GM06990 (cell line): ENCODE results near the gene TOPORS.

ENCODE experiments used
- DNase-seq: peaks from one replicate; pipeline ENCODE4 v3.0.0-alpha.2; 2011; ENCODE audit not compliant: insufficient read length; ENCODE audit errors: extremely low read depth
- H3K27me3 ChIP-seq: replicated peaks from 2 replicates; pipeline ENCODE4 v1.6.0; 2011; ENCODE audit warnings: low read length; ENCODE audit not compliant: control insufficient read depth, insufficient read depth
- H3K36me3 ChIP-seq: 2 replicates; pipeline ENCODE4 v1.5.1; 2011; ENCODE audit warnings: low read length; ENCODE audit not compliant: control insufficient read depth, insufficient read depth
- H3K4me3 ChIP-seq: replicated peaks from 2 replicates; pipeline ENCODE4 v1.5.1; 2011; ENCODE audit warnings: low read depth, mild to moderate bottlenecking, control low read depth, low read length
- CTCF ChIP-seq: IDR thresholded peaks from 2 replicates; pipeline ENCODE4 v1.5.1; 2011; ENCODE audit warnings: low read length, control low read depth, mild to moderate bottlenecking, inconsistent platforms; ENCODE audit not compliant: insufficient read depth, poor library complexity, severe bottlenecking

TOPORS gene

DNA sequence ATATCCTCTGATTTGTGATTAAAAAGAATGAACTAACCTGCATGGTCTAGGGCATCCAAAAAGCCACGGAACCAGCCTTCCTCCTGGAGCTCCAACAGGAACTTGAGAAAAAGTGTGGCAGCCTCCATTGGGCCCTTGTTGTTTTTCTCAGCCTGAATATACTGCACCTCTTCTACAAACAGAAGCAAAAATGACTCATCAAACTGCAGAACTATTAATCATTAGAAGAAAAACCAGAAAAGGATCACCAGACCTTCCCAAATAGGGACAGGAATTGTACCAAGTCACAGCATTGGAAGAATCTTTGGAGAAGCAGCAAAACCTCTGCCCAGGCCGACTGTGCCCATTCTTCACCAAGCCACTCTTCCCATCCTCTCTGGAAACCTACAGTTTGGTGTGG, 51.6 kb downstream of the TOPORS start:
- DNase-seq, result no peak
- no peak for TF ChIP-seq CTCF
- no peak overlapping the region for H3K4me3 ChIP-seq
- no peaks in the 10 kb centered on the region; the same call in 1 of the 2 replicates for H3K36me3 ChIP-seq
- no peaks in the 10 kb centered on the region for H3K27me3 ChIP-seq

DNA sequence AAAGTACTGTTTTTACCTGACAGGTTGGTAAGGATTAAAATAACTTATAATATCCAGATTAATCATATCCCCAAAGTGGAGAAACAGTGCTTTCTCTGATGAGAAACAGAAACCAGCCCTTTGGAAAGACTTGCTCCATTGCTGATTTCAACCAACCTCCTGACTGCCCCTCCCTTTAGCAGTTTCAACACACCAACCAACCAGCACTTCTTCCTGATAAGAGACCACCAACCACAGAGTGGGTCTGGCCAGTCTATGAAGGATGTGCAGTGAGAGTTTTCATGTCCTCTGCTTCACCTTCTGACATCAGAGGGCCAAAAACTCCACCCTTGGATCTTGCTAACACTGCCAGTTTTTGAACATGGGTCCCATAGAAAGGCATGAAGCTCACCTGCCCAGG, 54.5 kb downstream of the TOPORS start:
- TF ChIP-seq CTCF, result no peak
- no peak overlapping the region for H3K4me3 ChIP-seq
- DNase-seq, result no peak
- no peaks in the 10 kb centered on the region; the same call in none of the 2 replicates for H3K36me3 ChIP-seq
- no peaks in the 10 kb centered on the region for H3K27me3 ChIP-seq

DNA sequence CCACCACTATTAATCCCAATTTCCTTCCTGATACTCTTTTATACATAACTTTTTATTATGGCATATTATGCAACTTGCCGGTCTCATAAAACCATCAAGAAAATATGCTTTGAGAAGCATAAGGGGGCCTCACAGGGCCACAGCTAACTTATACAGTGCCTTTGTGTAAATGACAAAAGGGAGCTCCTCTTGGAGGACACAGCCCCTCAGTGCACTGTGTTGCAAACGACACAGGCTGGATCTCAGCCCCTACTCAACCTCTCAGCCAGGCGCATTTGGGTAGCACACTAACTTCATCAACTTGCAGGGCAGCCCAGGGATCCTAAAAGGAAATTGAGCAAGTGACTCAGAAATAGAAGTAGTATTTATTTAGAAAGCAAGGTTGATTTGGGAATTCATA, 61.8 kb downstream of the TOPORS start:
- no peak for DNase-seq
- Histone ChIP-seq H3K27me3 (no peaks in the 10 kb centered on the region), H3K36me3 (peaks cover 5% of the 10 kb centered on the region), H3K4me3 (no peak overlapping the region)
- TF ChIP-seq CTCF, result no peak
